Measurements from ENCODE around the gene TSPAN18.

The TSPAN18 gene

GRCh38 chr11:44737245-44738085 is 10.7 kb downstream of the TSPAN18 start:
- DNase-seq (ENCODE audit: low read depth, low spot score) = no peak

- DNase-seq (ENCODE audit: low read depth, low spot score) = no peak
Measured at GRCh38 chr11:44738791-44739190, 12.0 kb downstream of the TSPAN18 start.

GRCh38 chr11:44740967-44741366 is 14.2 kb downstream of the TSPAN18 start:
- DNase-seq (ENCODE audit: low read depth, low spot score) = no peak

GRCh38 chr11:44741976-44742375 is 15.2 kb downstream of the TSPAN18 start:
- no peak for DNase-seq (ENCODE audit: low read depth, low spot score)

- DNase-seq (ENCODE audit: low read depth, low spot score) = no peak
Measured at GRCh38 chr11:44742508-44743246, 15.9 kb downstream of the TSPAN18 start.

- DNase-seq (ENCODE audit: low read depth, low spot score) = no peak
Measured at GRCh38 chr11:44743326-44743725, 16.6 kb downstream of the TSPAN18 start.

GRCh38 chr11:44743959-44744557 is 17.3 kb downstream of the TSPAN18 start:
- no peak for DNase-seq (ENCODE audit: low read depth, low spot score)

- DNase-seq (ENCODE audit: low read depth, low spot score) = no peak
Measured at GRCh38 chr11:44746894-44747293, 20.1 kb downstream of the TSPAN18 start.

GRCh38 chr11:44747316-44747715 is 20.6 kb downstream of the TSPAN18 start:
- no peak for DNase-seq (ENCODE audit: low read depth, low spot score)

GRCh38 chr11:44747836-44748235 is 21.1 kb downstream of the TSPAN18 start:
- DNase-seq (ENCODE audit: low read depth, low spot score) = no peak

- DNase-seq (ENCODE audit: low read depth, low spot score) = no peak
Measured at GRCh38 chr11:44748606-44749005, 21.8 kb downstream of the TSPAN18 start.

- DNase-seq (ENCODE audit: low read depth, low spot score) = no peak
Measured at GRCh38 chr11:44749189-44749588, 22.4 kb downstream of the TSPAN18 start.

GRCh38 chr11:44750551-44751465 is 24.0 kb downstream of the TSPAN18 start:
- no peak for DNase-seq (ENCODE audit: low read depth, low spot score)

GRCh38 chr11:44752300-44752699 is 25.5 kb downstream of the TSPAN18 start:
- DNase-seq (ENCODE audit: low read depth, low spot score) = no peak

- no peak for DNase-seq (ENCODE audit: low read depth, low spot score)
Measured at GRCh38 chr11:44752713-44753112, 26.0 kb downstream of the TSPAN18 start.

GRCh38 chr11:44753961-44754645 is 27.3 kb downstream of the TSPAN18 start:
- DNase-seq (ENCODE audit: low read depth, low spot score) = no peak

GRCh38 chr11:44754876-44755555 is 28.3 kb downstream of the TSPAN18 start:
- DNase-seq (ENCODE audit: low read depth, low spot score) = no peak

- no peak for DNase-seq (ENCODE audit: low read depth, low spot score)
Measured at GRCh38 chr11:44755556-44756523, 29.1 kb downstream of the TSPAN18 start.

GRCh38 chr11:44758983-44759382 is 32.2 kb downstream of the TSPAN18 start:
- no peak for DNase-seq (ENCODE audit: low read depth, low spot score)

All from activated CD4-positive, CD25-positive, alpha-beta regulatory T cell treated with anti-CD3 and anti-CD28 coated beads, Interleukin-2, amount 50 U/mL, for 16 hours (primary cell).